H9 (cell line): ENCODE data around the gene PTGFRN. TPM values are rescaled to one million over a fixed set of nuclear protein-coding genes. Genes with fewer than 3 reads are reported as not detected.

Experiments used
- DNase-seq: peaks from one replicate; pipeline ENCODE4 v3.0.0-alpha.2; 2017
- H2AFZ ChIP-seq: one replicate; pipeline ENCODE4 v1.6.1; 2013; ENCODE audit warnings: mild to moderate bottlenecking, low read length, control low read depth, moderate library complexity
- H2AK5ac ChIP-seq: 2 replicates; pipeline ENCODE4 v1.6.1; 2013; ENCODE audit warnings: low read length, control low read depth, mixed read lengths; ENCODE audit not compliant: insufficient read length
- H2BK120ac ChIP-seq: one replicate; pipeline ENCODE4 v1.6.1; 2013; ENCODE audit warnings: low read depth, mild to moderate bottlenecking, low read length, control low read depth, inconsistent platforms; ENCODE audit not compliant: poor library complexity, severe bottlenecking
- H2BK12ac ChIP-seq: 2 replicates; pipeline ENCODE4 v1.6.1; 2013; ENCODE audit warnings: low read length, control low read depth, mixed read lengths, low read depth; ENCODE audit not compliant: insufficient read length
- H2BK15ac ChIP-seq: 2 replicates; pipeline ENCODE4 v1.6.1; 2013; ENCODE audit warnings: low read depth, low read length, control low read depth
- H2BK20ac ChIP-seq: one replicate; pipeline ENCODE4 v1.6.1; 2013; ENCODE audit warnings: low read depth, mild to moderate bottlenecking, low read length, control low read depth, inconsistent platforms; ENCODE audit not compliant: poor library complexity, severe bottlenecking
- H2BK5ac ChIP-seq: 2 replicates; pipeline ENCODE4 v1.6.1; 2013; ENCODE audit warnings: low read length, control low read depth, mixed read lengths; ENCODE audit not compliant: insufficient read length
- H3K14ac ChIP-seq: 2 replicates; pipeline ENCODE4 v1.6.1; 2013; ENCODE audit warnings: low read length, control low read depth; ENCODE audit not compliant: insufficient read depth
- H3K18ac ChIP-seq: 2 replicates; pipeline ENCODE4 v1.6.1; 2013; ENCODE audit warnings: low read depth, mild to moderate bottlenecking, mixed read lengths, low read length, control low read depth; ENCODE audit not compliant: insufficient read length
- H3K23ac ChIP-seq: 2 replicates; pipeline ENCODE4 v1.6.1; 2013; ENCODE audit warnings: low read length, control low read depth, mixed read lengths, low read depth; ENCODE audit not compliant: insufficient read length
- H3K23me2 ChIP-seq: 2 replicates; pipeline ENCODE4 v1.6.1; 2013; ENCODE audit warnings: low read depth, mild to moderate bottlenecking, mixed read lengths, low read length, control low read depth; ENCODE audit not compliant: insufficient read length, poor library complexity, severe bottlenecking
- H3K27ac ChIP-seq: 2 replicates; pipeline ENCODE4 v1.5.1; 2013; ENCODE audit warnings: low read length, control low read depth, mixed read lengths, low read depth; ENCODE audit not compliant: insufficient read length
- H3K27me3 ChIP-seq: 2 replicates; pipeline ENCODE4 v1.6.1; 2013; ENCODE audit warnings: low read length, control low read depth, inconsistent platforms; ENCODE audit not compliant: insufficient read depth
- H3K4ac ChIP-seq: 2 replicates; pipeline ENCODE4 v1.6.1; 2013; ENCODE audit warnings: low read depth, mild to moderate bottlenecking, control low read depth, inconsistent platforms, low read length, moderate library complexity
- H3K4me1 ChIP-seq: 2 replicates; pipeline ENCODE4 v1.6.1; 2013; ENCODE audit warnings: low read length, control low read depth, inconsistent platforms; ENCODE audit not compliant: insufficient read depth
- H3K4me2 ChIP-seq: 2 replicates; pipeline ENCODE4 v1.6.1; 2013; ENCODE audit warnings: low read length, control low read depth, mixed read lengths; ENCODE audit not compliant: insufficient read length, insufficient read depth
- H3K56ac ChIP-seq: 2 replicates; pipeline ENCODE4 v1.6.1; 2013; ENCODE audit warnings: low read depth, mild to moderate bottlenecking, mixed read lengths, low read length, control low read depth; ENCODE audit not compliant: insufficient read length
- H3K79me1 ChIP-seq: 2 replicates; pipeline ENCODE4 v1.6.1; 2013; ENCODE audit warnings: low read depth, mild to moderate bottlenecking, moderate library complexity, low read length, control low read depth, inconsistent platforms; ENCODE audit not compliant: insufficient read depth, poor library complexity, severe bottlenecking
- H3K79me2 ChIP-seq: 2 replicates; pipeline ENCODE4 v1.6.1; 2013; ENCODE audit warnings: low read length, control low read depth, inconsistent platforms; ENCODE audit not compliant: insufficient read depth
- H3K9ac ChIP-seq: 2 replicates; pipeline ENCODE4 v1.6.1; 2013; ENCODE audit warnings: low read length, control low read depth, mixed read lengths; ENCODE audit not compliant: insufficient read length; ENCODE audit errors: extremely low read depth
- H3K9me3 ChIP-seq: one replicate; pipeline ENCODE4 v1.6.1; 2013; ENCODE audit warnings: low read depth, low read length, inconsistent platforms; ENCODE audit not compliant: control insufficient read depth
- H3T11ph ChIP-seq: one replicate; pipeline ENCODE4 v1.6.1; 2013; ENCODE audit warnings: mild to moderate bottlenecking, low read length, control low read depth, inconsistent platforms
- H4K20me1 ChIP-seq: one replicate; pipeline ENCODE4 v1.6.1; 2013; ENCODE audit not compliant: control insufficient read depth, insufficient read length, insufficient read depth
- H4K5ac ChIP-seq: 2 replicates; pipeline ENCODE4 v1.6.1; 2013; ENCODE audit warnings: low read depth, mild to moderate bottlenecking, mixed read lengths, low read length, control low read depth; ENCODE audit not compliant: insufficient read length
- H4K8ac ChIP-seq: replicated peaks from 2 replicates; pipeline ENCODE4 v1.6.1; 2013; ENCODE audit warnings: low read length, control low read depth, mixed read lengths, low read depth; ENCODE audit not compliant: insufficient read length
- H4K91ac ChIP-seq: 2 replicates; pipeline ENCODE4 v1.6.1; 2013; ENCODE audit warnings: low read depth, mild to moderate bottlenecking, moderate library complexity, mixed read lengths, low read length, control low read depth; ENCODE audit not compliant: insufficient read length
- H3K27ac Mint-ChIP-seq, 3 experiments: 2 replicates in 2 of 3; 3 replicates in 1 of 3; pipeline ENCODE4 v1.8.0; 2020 to 2021; ENCODE audit warnings: mixed read lengths in 3 of 3, mild to moderate bottlenecking in 1 of 3, moderate library complexity in 1 of 3
- H3K27me3 Mint-ChIP-seq: 2 replicates; pipeline ENCODE4 v1.8.0; 2021; ENCODE audit warnings: low read depth, mild to moderate bottlenecking, moderate library complexity, mixed read lengths
- H3K36me3 Mint-ChIP-seq, 3 experiments: 2 replicates in 2 of 3; 3 replicates in 1 of 3; pipeline ENCODE4 v1.8.0; 2020 to 2021; ENCODE audit warnings: low read depth in 3 of 3, mixed read lengths in 3 of 3; ENCODE audit not compliant: insufficient read depth in 1 of 3
- H3K4me1 Mint-ChIP-seq, 2 experiments: 2 replicates each; pipeline ENCODE4 v1.8.0; 2020; ENCODE audit warnings: mixed read lengths in 2 of 2
- H3K4me3 Mint-ChIP-seq, 2 experiments: 2 replicates in 1 of 2; 3 replicates in 1 of 2; pipeline ENCODE4 v1.8.0; 2020 to 2021; ENCODE audit warnings: mild to moderate bottlenecking in 2 of 2, mixed read lengths in 2 of 2, moderate library complexity in 1 of 2
- H3K9me3 Mint-ChIP-seq, 2 experiments: 2 replicates in 1 of 2; 3 replicates in 1 of 2; pipeline ENCODE4 v1.8.0; 2020; ENCODE audit warnings: mild to moderate bottlenecking in 2 of 2, mixed read lengths in 2 of 2, moderate library complexity in 1 of 2
- CTCF ChIP-seq: fragments of 200-600 bp; sonication (generic); conservative IDR thresholded peaks from 3 replicates; pipeline ENCODE4 v1.8.0; 2021; ENCODE audit warnings: antibody characterized with exemption, mild to moderate bottlenecking
- WGBS: extraction: QIAGEN DNeasy Blood & Tissue Kit; methylation state at CpG from one replicate; pipeline ENCODE4 v1.1.7; 2013; ENCODE audit warnings: missing lambda C conversion rate, low lambda C conversion rate, mixed read lengths; ENCODE audit not compliant: insufficient read length; ENCODE audit errors: extremely low coverage; 5-methylcytosine and 5-hydroxymethylcytosine counted together
- total RNA-seq: library from RNA; stranded (reverse); gene quantifications from 2 replicates; pipeline ENCODE4 v1.2.1, GENCODE V29; 2021

PTGFRN gene
- total RNA-seq, 1 experiment from 2014 or later = 26.3 TPM

- Histone ChIP-seq H3K23me2 (peaks cover 3% of the 10 kb centered on the region), H2AK5ac (no peak overlapping the region), H2BK12ac (no peak overlapping the region), H3K4me2 (no peak overlapping the region), H4K5ac (no peak overlapping the region), H4K8ac (no peak overlapping the region), H3K56ac (no peak overlapping the region), H2BK5ac (no peak overlapping the region), H3K79me1 (peaks cover 3% of the 10 kb centered on the region), H3K9me3 (no peaks in the 10 kb centered on the region), H4K91ac (no peak overlapping the region), H3K9ac (no peak overlapping the region), H2BK15ac (no peak overlapping the region), H3K14ac (no peak overlapping the region), H2BK120ac (no peak overlapping the region), H3K18ac (no peak overlapping the region), H4K20me1 (no peaks in the 10 kb centered on the region), H3K79me2 (no peaks in the 10 kb centered on the region), H2AFZ (no peak overlapping the region), H3K27ac (no peak overlapping the region), H2BK20ac (no peak overlapping the region), H3K4me1 (0 out of 2 replicates have a peak, but pooled peaks cover 2% of the 10 kb centered on the region), H3K23ac (no peak overlapping the region), H3T11ph (no peak overlapping the region), H3K27me3 (no peaks in the 10 kb centered on the region), H3K4ac (no peak overlapping the region)
- Mint-ChIP-seq H3K27ac (no peak overlapping the region), H3K4me1 (peaks cover 18 to 22% of the 10 kb centered on the region in 2 experiments), H3K4me3 (no peak overlapping the region), H3K27me3 (no peaks in the 10 kb centered on the region), H3K9me3 (no peaks in the 10 kb centered on the region), H3K36me3 (peaks cover 6 to 41% (median 37%) of the 10 kb centered on the region in 3 experiments; a peak in 6 of 7 replicates)
- DNase-seq = no peak
- TF ChIP-seq CTCF = no peak
- no CpG with 5 or more reads among the region's 42 CpGs for WGBS
These were observed 34.9 kb downstream of the PTGFRN start for GRCh38 chr1:116944613-116945012.
